HepG2 (cell line): ENCODE results near the gene LBX2. TPM values are rescaled to one million over a fixed set of nuclear protein-coding genes. Genes with fewer than 3 reads are reported as not detected.

Experiments used
- AKAP8 ChIP-seq: sonication (generic); formaldehyde crosslinking; IDR thresholded peaks from 2 replicates; pipeline ENCODE4 v1.5.1; 2020; ENCODE audit warnings: mild to moderate bottlenecking, missing genetic modification reagents
- BRCA1 ChIP-seq: sonication (generic); formaldehyde crosslinking; IDR thresholded peaks from 2 replicates; pipeline ENCODE4 v1.4.0; 2020; ENCODE audit warnings: missing genetic modification reagents
- DNMT3B ChIP-seq: conservative IDR thresholded peaks from 2 replicates; pipeline ENCODE4 v1.6.1; 2016; ENCODE audit warnings: missing biosample characterization, control low read depth
- ELF3 ChIP-seq: IDR thresholded peaks from 2 replicates; pipeline ENCODE4 v1.6.1; 2016; ENCODE audit warnings: missing genetic modification reagents, missing compliant biosample characterization
- GPN1 ChIP-seq: sonication (generic); formaldehyde crosslinking; IDR thresholded peaks from 2 replicates; pipeline ENCODE4 v1.5.1; 2020; ENCODE audit warnings: missing genetic modification reagents, borderline replicate concordance
- HMGXB3 ChIP-seq: sonication (generic); formaldehyde crosslinking; IDR thresholded peaks from 2 replicates; pipeline ENCODE4 v1.4.0; 2020; ENCODE audit warnings: missing genetic modification reagents, borderline replicate concordance
- KAT8 ChIP-seq: IDR thresholded peaks from 2 replicates; pipeline ENCODE4 v1.6.1; 2016; ENCODE audit warnings: missing genetic modification reagents, missing compliant biosample characterization
- KDM6A ChIP-seq: IDR thresholded peaks from 2 replicates; pipeline ENCODE4 v1.6.1; 2016; ENCODE audit warnings: low read depth
- MYC ChIP-seq: sonication (generic); formaldehyde crosslinking; IDR thresholded peaks from 2 replicates; pipeline ENCODE4 v1.9.0; 2021; ENCODE audit warnings: missing genetic modification reagents, borderline replicate concordance
- NR2F2 ChIP-seq: IDR thresholded peaks from 2 replicates; pipeline ENCODE4 v1.6.1; 2012; ENCODE audit warnings: low read depth, inconsistent platforms, borderline replicate concordance
- PTBP1 ChIP-seq: fragments of 200-400 bp; formaldehyde crosslinking; IDR thresholded peaks from 2 replicates; pipeline ENCODE4 v1.6.1; 2018; ENCODE audit warnings: low read length, low read depth; ENCODE audit not compliant: poor library complexity, severe bottlenecking
- TBX3 ChIP-seq: fragments of 450-650 bp; IDR thresholded peaks from 2 replicates; pipeline ENCODE4 v1.6.1; 2017; ENCODE audit warnings: antibody characterized with exemption, mild to moderate bottlenecking, inconsistent platforms, borderline replicate concordance
- TEAD3 ChIP-seq: optimal IDR thresholded peaks from 2 replicates; pipeline ENCODE3; 2016; ENCODE audit warnings: borderline replicate concordance
- U2AF2 ChIP-seq: fragments of 200-400 bp; formaldehyde crosslinking; IDR thresholded peaks from 2 replicates; pipeline ENCODE4 v1.6.1; 2017; ENCODE audit warnings: low read depth, mild to moderate bottlenecking, low read length
- ZBTB7B ChIP-seq: sonication (generic); formaldehyde crosslinking; IDR thresholded peaks from 2 replicates; pipeline ENCODE4 v1.4.0; 2020; ENCODE audit warnings: missing genetic modification reagents
- ZC3H13 ChIP-seq: sonication (generic); formaldehyde crosslinking; IDR thresholded peaks from 2 replicates; pipeline ENCODE4 v1.8.1; 2023; ENCODE audit warnings: mild to moderate bottlenecking, missing genetic modification reagents, moderate library complexity
- ZNF264 ChIP-seq: sonication (generic); formaldehyde crosslinking; IDR thresholded peaks from 2 replicates; pipeline ENCODE4 v1.4.0; 2020; ENCODE audit warnings: missing genetic modification reagents
- ZNF3 ChIP-seq: IDR thresholded peaks from 2 replicates; pipeline ENCODE4 v1.7.0; 2017; ENCODE audit warnings: inconsistent platforms
- ZNF644 ChIP-seq: IDR thresholded peaks from 2 replicates; pipeline ENCODE4 v1.6.1; 2016; ENCODE audit warnings: low read depth
- ZNF724P ChIP-seq: sonication (generic); formaldehyde crosslinking; IDR thresholded peaks from 2 replicates; pipeline ENCODE4 v1.8.0; 2022; ENCODE audit warnings: missing genetic modification reagents, borderline replicate concordance
- ZNF782 ChIP-seq: sonication (generic); formaldehyde crosslinking; IDR thresholded peaks from 2 replicates; pipeline ENCODE4 v1.4.0; 2020; ENCODE audit warnings: missing genetic modification reagents, mild to moderate bottlenecking, borderline replicate concordance
- ZSCAN25 ChIP-seq: sonication (generic); formaldehyde crosslinking; IDR thresholded peaks from 2 replicates; pipeline ENCODE4 v1.8.0; 2022; ENCODE audit warnings: mild to moderate bottlenecking, missing genetic modification reagents
- ZSCAN31 ChIP-seq: sonication (generic); formaldehyde crosslinking; IDR thresholded peaks from 2 replicates; pipeline ENCODE4 v1.5.0; 2020; ENCODE audit warnings: low read depth, mild to moderate bottlenecking, missing genetic modification reagents
- polyA plus RNA-seq, 8 experiments: library from polyadenylated mRNA; depleted of rRNA in 3 of 8; stranded (reverse) in 7 of 8; unstranded in 1 of 8; fragments of >200 nt; fragmentation: Illumina TruSeq in 4 of 8; extraction: Trizol in 4 of 8; gene quantifications; 2 replicates each; pipeline versions ENCODE4 v1.2.1 to v1.2.3, GENCODE V29; 2011 to 2016; ENCODE audit warnings: low read depth in 4 of 8, missing spikeins in 1 of 8, mixed read lengths in 1 of 8; ENCODE audit not compliant: insufficient read depth in 1 of 8
- total RNA-seq, 5 experiments: library from RNA; depleted of rRNA; stranded (reverse); fragments of >200 nt; fragmentation: Illumina TruSeq; extraction: Trizol; gene quantifications; 2 replicates each; pipeline ENCODE4 v1.2.3, GENCODE V29; 2016; ENCODE audit warnings: low read depth in 1 of 5
- TF ChIP-seq, protein P1 (sequence below): sonication (generic); formaldehyde crosslinking; IDR thresholded peaks from 2 replicates; pipeline ENCODE4 v1.5.0; 2020; ENCODE audit warnings: missing genetic modification reagents, mild to moderate bottlenecking, borderline replicate concordance
- TF ChIP-seq, protein P2 (sequence below): sonication (generic); formaldehyde crosslinking; IDR thresholded peaks from 2 replicates; pipeline ENCODE4 v1.4.0; 2020; ENCODE audit warnings: missing genetic modification reagents

The LBX2 gene
- total and polyA plus RNA-seq, 2 of the 13 experiments (the other 11 are each of a cell fraction or from before 2014, with no cell fraction given): 6.4 to 8.1 TPM

DNA sequence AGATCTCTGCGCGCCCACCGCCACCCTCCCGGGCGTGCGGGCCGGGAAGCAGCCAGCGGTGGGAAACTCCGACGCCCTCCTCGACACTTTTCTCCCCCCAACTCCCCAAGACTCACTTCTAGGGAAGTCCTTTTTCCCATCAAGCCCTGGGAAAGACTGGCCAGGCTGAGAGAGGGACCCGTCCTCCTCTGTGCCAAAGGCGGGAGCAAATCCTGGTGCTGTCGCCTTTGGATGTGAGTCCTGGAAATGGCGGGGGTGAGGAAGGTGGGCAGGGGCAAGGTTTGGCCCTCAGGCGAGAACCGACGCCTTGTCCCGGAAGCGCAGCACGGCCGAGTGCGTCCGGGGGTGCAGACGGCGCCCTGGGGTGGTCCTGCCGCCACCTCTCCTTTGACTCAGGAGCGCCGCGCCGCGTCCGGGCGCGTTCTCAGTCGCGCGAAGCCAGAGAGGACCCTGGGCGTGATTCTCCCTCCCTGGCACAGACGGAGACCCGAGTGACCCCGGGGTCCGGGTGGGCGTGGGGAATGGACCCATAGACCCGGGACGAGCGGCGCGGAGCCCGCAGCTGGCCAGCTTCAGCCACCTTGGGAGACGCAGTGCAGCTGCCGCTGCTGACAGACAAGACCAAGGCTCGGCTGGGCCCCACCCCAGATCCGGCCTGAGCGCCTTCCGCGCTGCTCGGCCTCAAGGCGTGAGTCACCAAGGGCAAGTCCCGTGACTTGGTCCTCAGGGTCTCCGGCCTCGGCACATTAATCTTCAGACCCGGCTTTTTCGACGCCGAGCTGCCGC is 3.5 kb upstream of the LBX2 start (continued):
- TF ChIP-seq KDM6A (CRISPR knock-in tag): no peak
- TF ChIP-seq TBX3: peak; percentile 30; the same call in 1 of the 2 replicates
- TF ChIP-seq ZNF782 (CRISPR knock-in tag): no peak; the same call in 1 of the 2 replicates
- TF ChIP-seq, protein P1, sequence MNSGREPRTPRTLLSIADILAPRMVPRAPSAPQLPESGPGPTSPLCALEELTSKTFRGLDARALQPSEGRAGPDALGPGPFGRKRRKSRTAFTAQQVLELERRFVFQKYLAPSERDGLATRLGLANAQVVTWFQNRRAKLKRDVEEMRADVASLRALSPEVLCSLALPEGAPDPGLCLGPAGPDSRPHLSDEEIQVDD (CRISPR knock-in tag): no peak; the same call in 1 of the 2 replicates
- TF ChIP-seq HMGXB3 (CRISPR knock-in tag): no peak
- peak; percentile 38; the same call in 1 of the 2 replicates for TF ChIP-seq MYC (CRISPR knock-in tag)
- no peak for TF ChIP-seq DNMT3B (CRISPR knock-in tag)
- peak; percentile 79 for TF ChIP-seq BRCA1 (CRISPR knock-in tag)
- TF ChIP-seq ZNF724P (CRISPR knock-in tag): no peak; the same call in 1 of the 2 replicates
- peak; percentile 2; the same call in 1 of the 2 replicates for TF ChIP-seq ZC3H13 (CRISPR knock-in tag)
- 0 out of 2 replicates have a peak, but pooled peaks have one; percentile 15 for TF ChIP-seq ZNF264 (CRISPR knock-in tag)
- peak; percentile 41; the same call in 1 of the 2 replicates for TF ChIP-seq ELF3 (CRISPR knock-in tag)
- no peak for TF ChIP-seq NR2F2
- 0 out of 2 replicates have a peak, but pooled peaks have one; percentile 12 for TF ChIP-seq ZSCAN25 (CRISPR knock-in tag)
- TF ChIP-seq, protein P2, sequence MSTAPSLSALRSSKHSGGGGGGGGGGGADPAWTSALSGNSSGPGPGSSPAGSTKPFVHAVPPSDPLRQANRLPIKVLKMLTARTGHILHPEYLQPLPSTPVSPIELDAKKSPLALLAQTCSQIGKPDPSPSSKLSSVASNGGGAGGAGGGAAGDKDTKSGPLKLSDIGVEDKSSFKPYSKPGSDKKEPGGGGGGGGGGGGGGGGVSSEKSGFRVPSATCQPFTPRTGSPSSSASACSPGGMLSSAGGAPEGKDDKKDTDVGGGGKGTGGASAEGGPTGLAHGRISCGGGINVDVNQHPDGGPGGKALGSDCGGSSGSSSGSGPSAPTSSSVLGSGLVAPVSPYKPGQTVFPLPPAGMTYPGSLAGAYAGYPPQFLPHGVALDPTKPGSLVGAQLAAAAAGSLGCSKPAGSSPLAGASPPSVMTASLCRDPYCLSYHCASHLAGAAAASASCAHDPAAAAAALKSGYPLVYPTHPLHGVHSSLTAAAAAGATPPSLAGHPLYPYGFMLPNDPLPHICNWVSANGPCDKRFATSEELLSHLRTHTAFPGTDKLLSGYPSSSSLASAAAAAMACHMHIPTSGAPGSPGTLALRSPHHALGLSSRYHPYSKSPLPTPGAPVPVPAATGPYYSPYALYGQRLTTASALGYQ: 0 out of 2 replicates have a peak, but pooled peaks have one; percentile 55
- peak; percentile 97 for TF ChIP-seq ZBTB7B (CRISPR knock-in tag)
- no peak for TF ChIP-seq ZNF3 (CRISPR knock-in tag)
- peak; percentile 88; the same call in 1 of the 2 replicates for TF ChIP-seq ZSCAN31 (CRISPR knock-in tag)
- no peak for TF ChIP-seq ZNF644
- TF ChIP-seq PTBP1: peak; percentile 49
- peak; percentile 67 for TF ChIP-seq TEAD3
- peak; percentile 92; the same call in 1 of the 2 replicates for TF ChIP-seq AKAP8 (CRISPR knock-in tag)
- no peak for TF ChIP-seq GPN1
- TF ChIP-seq KAT8 (CRISPR knock-in tag): no peak; the same call in 1 of the 2 replicates
- TF ChIP-seq U2AF2: no peak; the same call in 1 of the 2 replicates
